GM06990 (cell line): ENCODE data around the gene SUSD4.

ENCODE experiments used
- DNase-seq: peaks from one replicate; pipeline ENCODE4 v3.0.0-alpha.2; 2011; ENCODE audit not compliant: insufficient read length; ENCODE audit errors: extremely low read depth
- H3K27me3 ChIP-seq: replicated peaks from 2 replicates; pipeline ENCODE4 v1.6.0; 2011; ENCODE audit warnings: low read length; ENCODE audit not compliant: control insufficient read depth, insufficient read depth
- H3K36me3 ChIP-seq: 2 replicates; pipeline ENCODE4 v1.5.1; 2011; ENCODE audit warnings: low read length; ENCODE audit not compliant: control insufficient read depth, insufficient read depth
- H3K4me3 ChIP-seq: replicated peaks from 2 replicates; pipeline ENCODE4 v1.5.1; 2011; ENCODE audit warnings: low read depth, mild to moderate bottlenecking, control low read depth, low read length
- TF ChIP-seq, protein P1 (sequence below): IDR thresholded peaks from 2 replicates; pipeline ENCODE4 v1.5.1; 2011; ENCODE audit warnings: low read length, control low read depth, mild to moderate bottlenecking, inconsistent platforms; ENCODE audit not compliant: insufficient read depth, poor library complexity, severe bottlenecking

Gene SUSD4

GRCh38 chr1:223219846-223220610 lies 143.9 kb downstream of the SUSD4 start:
- Histone ChIP-seq H3K4me3 (no peak overlapping the region), H3K27me3 (0 out of 2 replicates have a peak, but pooled peaks cover 1% of the 10 kb centered on the region), H3K36me3 (no peaks in the 10 kb centered on the region)
- no peak for DNase-seq
- TF ChIP-seq, protein P1, sequence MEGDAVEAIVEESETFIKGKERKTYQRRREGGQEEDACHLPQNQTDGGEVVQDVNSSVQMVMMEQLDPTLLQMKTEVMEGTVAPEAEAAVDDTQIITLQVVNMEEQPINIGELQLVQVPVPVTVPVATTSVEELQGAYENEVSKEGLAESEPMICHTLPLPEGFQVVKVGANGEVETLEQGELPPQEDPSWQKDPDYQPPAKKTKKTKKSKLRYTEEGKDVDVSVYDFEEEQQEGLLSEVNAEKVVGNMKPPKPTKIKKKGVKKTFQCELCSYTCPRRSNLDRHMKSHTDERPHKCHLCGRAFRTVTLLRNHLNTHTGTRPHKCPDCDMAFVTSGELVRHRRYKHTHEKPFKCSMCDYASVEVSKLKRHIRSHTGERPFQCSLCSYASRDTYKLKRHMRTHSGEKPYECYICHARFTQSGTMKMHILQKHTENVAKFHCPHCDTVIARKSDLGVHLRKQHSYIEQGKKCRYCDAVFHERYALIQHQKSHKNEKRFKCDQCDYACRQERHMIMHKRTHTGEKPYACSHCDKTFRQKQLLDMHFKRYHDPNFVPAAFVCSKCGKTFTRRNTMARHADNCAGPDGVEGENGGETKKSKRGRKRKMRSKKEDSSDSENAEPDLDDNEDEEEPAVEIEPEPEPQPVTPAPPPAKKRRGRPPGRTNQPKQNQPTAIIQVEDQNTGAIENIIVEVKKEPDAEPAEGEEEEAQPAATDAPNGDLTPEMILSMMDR = no peak

DNA sequence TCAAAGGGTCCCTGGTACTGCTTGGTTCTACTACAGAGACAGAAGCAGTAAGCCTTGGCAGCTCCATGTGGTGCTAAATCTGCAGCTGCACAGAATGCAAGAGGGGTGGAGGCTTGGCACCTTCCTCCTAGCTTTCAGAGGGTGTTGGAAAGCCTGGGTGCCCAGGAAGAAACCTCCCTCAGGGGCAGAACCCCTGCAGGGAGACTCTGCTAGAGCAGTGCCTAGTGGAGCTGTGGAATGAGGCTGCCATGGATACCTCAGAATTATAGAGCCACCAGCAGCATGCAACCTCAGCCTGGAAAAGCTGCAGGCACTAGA lies 144.7 kb downstream of the SUSD4 start:
- no peak overlapping the region for H3K4me3 ChIP-seq
- 0 out of 2 replicates have a peak, but pooled peaks cover 1% of the 10 kb centered on the region for H3K27me3 ChIP-seq
- no peaks in the 10 kb centered on the region for H3K36me3 ChIP-seq
- TF ChIP-seq, protein P1 = no peak
- no peak for DNase-seq

DNA sequence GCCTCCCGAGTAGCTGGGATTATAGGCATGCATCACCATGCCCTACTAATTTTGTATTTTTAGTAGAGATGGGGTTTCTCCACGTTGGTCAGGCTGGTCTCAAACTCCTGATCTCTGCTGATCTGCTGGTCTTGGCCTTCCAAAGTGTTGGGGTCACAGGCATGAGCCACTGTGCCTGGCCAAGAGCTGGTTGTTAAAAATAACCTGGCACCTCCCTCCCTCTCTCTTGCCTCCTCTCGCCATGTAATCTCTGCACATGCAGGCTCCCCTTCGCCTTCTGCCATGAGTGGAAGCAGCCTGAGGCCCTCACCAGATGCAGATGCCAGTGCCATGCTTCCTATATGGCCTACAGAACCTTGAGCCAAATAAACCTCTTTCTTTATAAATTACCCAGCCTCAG lies 146.2 kb downstream of the SUSD4 start:
- no peak for DNase-seq
- TF ChIP-seq, protein P1 = no peak
- H3K27me3 ChIP-seq = 0 out of 2 replicates have a peak, but pooled peaks cover 1% of the 10 kb centered on the region
- no peaks in the 10 kb centered on the region for H3K36me3 ChIP-seq
- no peak overlapping the region for H3K4me3 ChIP-seq

- no peak overlapping the region for H3K4me3 ChIP-seq
- 0 out of 2 replicates have a peak, but pooled peaks cover 1% of the 10 kb centered on the region for H3K27me3 ChIP-seq
- DNase-seq = no peak
- TF ChIP-seq, protein P1 = no peak
- H3K36me3 ChIP-seq = no peaks in the 10 kb centered on the region
Observed at GRCh38 chr1:223216531-223217205, 147.3 kb downstream of the SUSD4 start.

- TF ChIP-seq, protein P1 = no peak
- 0 out of 2 replicates have a peak, but pooled peaks cover 1% of the 10 kb centered on the region for H3K27me3 ChIP-seq
- no peak overlapping the region for H3K4me3 ChIP-seq
- H3K36me3 ChIP-seq = no peaks in the 10 kb centered on the region
- no peak for DNase-seq
Observed at GRCh38 chr1:223216074-223216473, 147.9 kb downstream of the SUSD4 start.
